ENCODE results near the gene FBXO48.

The FBXO48 gene

GRCh38 chr2:68465081-68465916, 1.8 kb downstream of the FBXO48 start:
- Histone ChIP-seq H3K27ac (ENCODE audit: extremely low read depth, low read depth, low read length) (no peak overlapping the region), H3K4me3 (ENCODE audit: low read depth, low read length) (no peak overlapping the region), H3K36me3 (ENCODE audit: control insufficient read depth in 2 of 2, insufficient read depth in 1 of 2, low read length in 2 of 2) (no peaks in the 10 kb centered on the region), H3K4me1 (ENCODE audit: control insufficient read depth, insufficient read depth, low read length) (peaks cover 10% of the 10 kb centered on the region; the same call in 1 of the 2 replicates), H3K9me3 (ENCODE audit: control insufficient read depth, insufficient read depth, low read depth, low read length) (no peaks in the 10 kb centered on the region)
- ChIA-PET POLR2A (no interaction called here), CTCF (interaction anchor here (0.6 to 5.2 kb wide), 18 partner anchors 23 to 502 kb away, joined by 3 to 52 read pairs (median 8); no protein-coding TSS in a partner anchor)
- TF ChIP-seq ZNF639 (tag by site-specific recombination; IDR thresholded peaks at IDR 0.05), result no peak
- no peak for TF ChIP-seq MYNN (tag by site-specific recombination; IDR thresholded peaks at IDR 0.05; ENCODE audit: borderline replicate concordance)
- TF ChIP-seq ZNF544 (tag by site-specific recombination; IDR thresholded peaks at IDR 0.05), result no peak
- no peak for TF ChIP-seq INSM2 (tag by site-specific recombination; IDR thresholded peaks at IDR 0.05)
- no peak for TF ChIP-seq ZNF202 (tag by site-specific recombination; IDR thresholded peaks at IDR 0.05; ENCODE audit: borderline replicate concordance)
- TF ChIP-seq ZSCAN18 (tag by site-specific recombination; IDR thresholded peaks at IDR 0.05), result no peak
- no peak for TF ChIP-seq ELK4 (IDR thresholded peaks at IDR 0.05; ENCODE audit: borderline replicate concordance, low read depth, low read length)
- no peak for TF ChIP-seq ZNF623 (tag by site-specific recombination; IDR thresholded peaks at IDR 0.05)
- no peak for TF ChIP-seq ZNF571 (tag by site-specific recombination; IDR thresholded peaks at IDR 0.05)
- TF ChIP-seq ZNF548 (tag by site-specific recombination; IDR thresholded peaks at IDR 0.05), result no peak
- no peak for TF ChIP-seq OVOL3 (tag by site-specific recombination; IDR thresholded peaks at IDR 0.05)
- TF ChIP-seq PATZ1 (tag by site-specific recombination; IDR thresholded peaks at IDR 0.05), result no peak

- Histone ChIP-seq H3K9me3 (ENCODE audit: control insufficient read depth, insufficient read depth, low read depth, low read length) (no peaks in the 10 kb centered on the region), H3K4me1 (ENCODE audit: control insufficient read depth, insufficient read depth, low read length) (peaks cover 5% of the 10 kb centered on the region; the same call in 1 of the 2 replicates), H3K27ac (ENCODE audit: extremely low read depth, low read depth, low read length) (no peak overlapping the region), H3K36me3 (ENCODE audit: control insufficient read depth in 2 of 2, insufficient read depth in 1 of 2, low read length in 2 of 2) (no peaks in the 10 kb centered on the region), H3K4me3 (ENCODE audit: low read depth, low read length) (no peak overlapping the region)
- no peak for TF ChIP-seq ZNF133 (tag by site-specific recombination; IDR thresholded peaks at IDR 0.05)
- TF ChIP-seq ZSCAN23 (tag by site-specific recombination; IDR thresholded peaks at IDR 0.05), result no peak
- no peak for TF ChIP-seq ZXDB (tag by site-specific recombination; IDR thresholded peaks at IDR 0.05)
- TF ChIP-seq ZNF791 (tag by site-specific recombination; IDR thresholded peaks at IDR 0.05), result no peak
- no peak for TF ChIP-seq ZNF600 (tag by site-specific recombination; IDR thresholded peaks at IDR 0.05)
- TF ChIP-seq ZNF266 (tag by site-specific recombination; IDR thresholded peaks at IDR 0.05; ENCODE audit: low read depth), result no peak
- TF ChIP-seq ZNF292 (tag by site-specific recombination; IDR thresholded peaks at IDR 0.05; ENCODE audit: borderline replicate concordance, low read depth), result no peak
- no peak for TF ChIP-seq ZNF138 (tag by site-specific recombination; IDR thresholded peaks at IDR 0.05; ENCODE audit: borderline replicate concordance)
- no peak for TF ChIP-seq PRDM6 (tag by site-specific recombination; IDR thresholded peaks at IDR 0.05)
- POLR2A ChIA-PET, result no interaction called here
- CTCF ChIA-PET, result interaction anchor here (0.6 to 5.2 kb wide), 23 partner anchors 11 to 502 kb away, joined by 3 to 52 read pairs (median 8); partner anchors contain the start of gene PNO1
These were observed 2.4 kb downstream of the FBXO48 start for GRCh38 chr2:68464651-68465050.

All from HEK293 (cell line).